Esophagus muscularis mucosa (tissue), 4 donors: ENCODE results near the gene EDC4.
A peak's percentile ranks its signal among the peaks of the same experiment; 100 is the strongest.

Experiments used
- CTCF ChIP-seq, 3 experiments: fragments of 200-600 bp in 2 of 3; fragments of 450-650 bp in 1 of 3; sonication (generic) in 2 of 3; IDR thresholded peaks; one replicate each; pipeline ENCODE4 v1.5.1; 2017 to 2019; ENCODE audit warnings: antibody characterized with exemption in 3 of 3, mild to moderate bottlenecking in 2 of 3, moderate library complexity in 1 of 3
- EP300 ChIP-seq: sonication (generic); formaldehyde crosslinking; IDR thresholded peaks from one replicate; pipeline ENCODE4 v1.6.1; 2017; ENCODE audit warnings: antibody characterized with exemption
- POLR2A ChIP-seq: fragments of 450-650 bp; IDR thresholded peaks from one replicate; pipeline ENCODE4 v1.6.1; 2017; ENCODE audit warnings: antibody characterized with exemption, moderate library complexity, mild to moderate bottlenecking, low read depth

- TF ChIP-seq CTCF (IDR thresholded peaks at IDR 0.05) (peak in 1 of 3 experiments; percentile 36), POLR2A (no peak), EP300 (no peak)
Measured at GRCh38 chr16:67842509-67843342, 30.1 kb upstream of the EDC4 start.
